Colonic mucosa (tissue), 2 donors: Measurements from ENCODE around the gene OR4K17. TPM values are rescaled to one million over a fixed set of nuclear protein-coding genes. Genes with fewer than 3 reads are reported as not detected.

Source experiments
- total RNA-seq, 2 donors: library from RNA; stranded (reverse); fragmentation: NEBNext Ultra II Directional in 1 of 2; extraction: Animal tissue kit (Norgen Biotek cat#: 25700) in 1 of 2; gene quantifications; one replicate each; pipeline ENCODE4 v1.2.1, GENCODE V29; 2021
- donor health status: DM: no; HTN: no; CAD: no.
- donor health status: DM: no; HTN: no; CAD: no.

The OR4K17 gene
- total RNA-seq, 2 donors from 2014 or later = not detected

Other genes with a start within 250 kb of the OR4K17 start
- gene OR4K2, start 235.6 kb upstream of the OR4K17 start, total RNA-seq = not detected
- gene OR4K5, start 190.1 kb upstream of the OR4K17 start, total RNA-seq = not detected
- gene OR4K1, start 179.8 kb upstream of the OR4K17 start, total RNA-seq = not detected
- gene OR4K15, start 135.1 kb upstream of the OR4K17 start, total RNA-seq = not detected
- gene OR4Q2, start 108.6 kb upstream of the OR4K17 start, total RNA-seq = not detected
- not detected for gene OR4K14, start 91.4 kb upstream of the OR4K17 start, total RNA-seq
- not detected for gene OR4K13, start 74.7 kb upstream of the OR4K17 start, total RNA-seq
- not detected for gene OR4L1, start 50.7 kb upstream of the OR4K17 start, total RNA-seq
- not detected for gene OR4N5, start 28.1 kb downstream of the OR4K17 start, total RNA-seq
- gene OR11G2, start 80.2 kb downstream of the OR4K17 start, total RNA-seq = not detected
- not detected for gene OR11H6, start 113.0 kb downstream of the OR4K17 start, total RNA-seq
- not detected for gene OR11H7, start 118.2 kb downstream of the OR4K17 start, total RNA-seq
- not detected for gene OR11H4, start 128.5 kb downstream of the OR4K17 start, total RNA-seq
- 10 to 100 TPM; 10.1 to 12.1 TPM for gene TTC5, start 195.2 kb downstream of the OR4K17 start, total RNA-seq
- 10 to 100 TPM; 20.5 to 30.7 TPM for gene CCNB1IP1, start 222.5 kb downstream of the OR4K17 start, total RNA-seq
- gene PARP2, start 232.9 kb downstream of the OR4K17 start, total RNA-seq = 10 to 100 TPM; 12.5 to 23.7 TPM